AG10803 (cell line): ENCODE data around the gene NUDT22.

ENCODE experiments used
- DNase-seq: peaks from one replicate; pipeline ENCODE4 v3.0.0; 2010; ENCODE audit warnings: low read depth
- H3K4me3 ChIP-seq: 2 replicates; pipeline ENCODE4 v1.5.1; 2011; ENCODE audit warnings: mild to moderate bottlenecking, low read length, control low read depth
- TF ChIP-seq, protein P1 (sequence below): conservative IDR thresholded peaks from 2 replicates; pipeline ENCODE4 v1.5.1; 2011; ENCODE audit warnings: mild to moderate bottlenecking, low read length, control low read depth, inconsistent platforms

The NUDT22 gene

DNA sequence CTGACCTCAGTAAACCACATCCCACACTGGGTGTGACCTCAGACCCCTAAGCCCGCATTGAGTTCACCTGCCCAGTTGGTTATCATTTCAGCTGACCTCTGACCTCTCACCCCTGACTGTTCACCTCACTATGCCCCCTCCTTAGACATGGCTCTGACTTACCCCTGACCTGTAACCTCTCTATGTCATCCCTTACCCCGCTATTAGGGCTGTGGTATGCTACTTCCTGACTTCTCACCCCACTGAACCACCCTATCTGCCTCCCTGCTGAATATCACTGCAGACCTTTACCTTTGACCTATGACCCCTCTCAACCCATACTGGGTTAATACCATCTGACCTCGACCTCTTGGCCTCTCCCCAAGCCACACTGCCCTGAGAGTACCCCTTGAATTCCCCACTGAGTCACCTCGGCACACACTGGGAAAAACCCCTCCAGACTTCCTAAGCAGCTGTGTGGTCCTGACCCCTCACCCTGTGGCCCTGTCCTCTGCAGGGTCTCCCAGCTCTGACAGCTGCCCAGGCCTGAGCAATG lies 33.5 kb downstream of the NUDT22 start:
- DNase-seq: no peak
- TF ChIP-seq, protein P1, sequence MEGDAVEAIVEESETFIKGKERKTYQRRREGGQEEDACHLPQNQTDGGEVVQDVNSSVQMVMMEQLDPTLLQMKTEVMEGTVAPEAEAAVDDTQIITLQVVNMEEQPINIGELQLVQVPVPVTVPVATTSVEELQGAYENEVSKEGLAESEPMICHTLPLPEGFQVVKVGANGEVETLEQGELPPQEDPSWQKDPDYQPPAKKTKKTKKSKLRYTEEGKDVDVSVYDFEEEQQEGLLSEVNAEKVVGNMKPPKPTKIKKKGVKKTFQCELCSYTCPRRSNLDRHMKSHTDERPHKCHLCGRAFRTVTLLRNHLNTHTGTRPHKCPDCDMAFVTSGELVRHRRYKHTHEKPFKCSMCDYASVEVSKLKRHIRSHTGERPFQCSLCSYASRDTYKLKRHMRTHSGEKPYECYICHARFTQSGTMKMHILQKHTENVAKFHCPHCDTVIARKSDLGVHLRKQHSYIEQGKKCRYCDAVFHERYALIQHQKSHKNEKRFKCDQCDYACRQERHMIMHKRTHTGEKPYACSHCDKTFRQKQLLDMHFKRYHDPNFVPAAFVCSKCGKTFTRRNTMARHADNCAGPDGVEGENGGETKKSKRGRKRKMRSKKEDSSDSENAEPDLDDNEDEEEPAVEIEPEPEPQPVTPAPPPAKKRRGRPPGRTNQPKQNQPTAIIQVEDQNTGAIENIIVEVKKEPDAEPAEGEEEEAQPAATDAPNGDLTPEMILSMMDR: no peak
- H3K4me3 ChIP-seq: no peak overlapping the region

GRCh38 chr11:64260147-64260708 lies 34.2 kb downstream of the NUDT22 start:
- H3K4me3 ChIP-seq: no peak overlapping the region
- DNase-seq: no peak
- TF ChIP-seq, protein P1: no peak

DNA sequence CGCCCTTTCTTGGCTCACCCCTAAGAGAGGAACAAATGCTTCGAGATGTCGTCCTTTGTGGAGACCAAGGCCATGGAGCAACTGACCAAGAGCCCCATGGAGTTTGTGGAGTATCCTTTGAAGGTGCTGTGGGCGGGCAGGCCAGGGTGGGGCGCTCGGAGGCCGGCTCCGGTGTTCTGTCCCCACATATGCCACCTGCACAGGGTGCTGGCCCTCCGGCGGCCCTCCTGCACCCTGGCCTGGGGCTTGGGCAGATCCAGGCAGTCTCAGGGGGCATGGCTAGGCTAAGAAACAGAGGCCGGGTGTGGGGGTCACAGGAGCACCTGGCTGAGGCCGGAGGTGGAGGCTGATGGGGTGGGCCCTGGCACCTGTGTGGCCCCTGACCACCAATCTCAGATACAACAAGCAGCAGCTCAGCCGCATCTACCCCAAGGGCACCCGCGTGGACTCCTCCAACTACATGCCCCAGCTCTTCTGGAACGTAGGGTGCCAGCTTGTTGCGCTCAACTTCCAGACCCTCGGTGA lies 35.5 kb downstream of the NUDT22 start:
- TF ChIP-seq, protein P1: no peak
- DNase-seq: no peak
- no peak overlapping the region for H3K4me3 ChIP-seq

DNA sequence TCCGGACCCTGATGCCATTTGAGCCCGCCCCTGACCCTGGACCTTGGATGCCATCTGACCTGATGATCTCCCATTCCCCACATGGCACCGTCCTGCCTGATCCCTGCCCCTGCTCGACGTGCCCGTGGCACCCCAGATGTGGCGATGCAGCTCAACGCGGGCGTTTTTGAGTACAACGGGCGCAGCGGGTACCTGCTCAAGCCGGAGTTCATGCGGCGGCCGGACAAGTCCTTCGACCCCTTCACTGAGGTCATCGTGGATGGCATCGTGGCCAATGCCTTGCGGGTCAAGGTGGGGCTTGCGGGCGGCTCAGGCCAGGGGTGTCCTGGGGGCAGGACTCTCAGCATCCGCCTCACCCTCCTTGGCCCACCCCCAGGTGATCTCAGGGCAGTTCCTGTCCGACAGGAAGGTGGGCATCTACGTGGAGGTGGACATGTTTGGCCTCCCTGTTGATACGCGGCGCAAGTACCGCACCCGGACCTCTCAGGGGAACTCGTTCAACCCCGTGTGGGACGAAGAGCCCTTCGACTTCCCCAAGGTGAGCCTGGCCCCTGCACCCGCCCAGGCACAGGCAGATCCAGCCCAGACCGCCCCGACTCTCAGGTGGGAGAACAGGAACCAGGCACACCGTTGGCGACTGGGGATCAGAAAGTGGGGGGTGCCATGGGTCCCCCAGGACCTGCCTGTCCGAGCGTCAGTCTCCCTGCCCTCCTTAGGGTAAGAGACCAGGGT lies 36.4 kb downstream of the NUDT22 start:
- H3K4me3 ChIP-seq: no peak overlapping the region
- TF ChIP-seq, protein P1: no peak
- no peak for DNase-seq

DNA sequence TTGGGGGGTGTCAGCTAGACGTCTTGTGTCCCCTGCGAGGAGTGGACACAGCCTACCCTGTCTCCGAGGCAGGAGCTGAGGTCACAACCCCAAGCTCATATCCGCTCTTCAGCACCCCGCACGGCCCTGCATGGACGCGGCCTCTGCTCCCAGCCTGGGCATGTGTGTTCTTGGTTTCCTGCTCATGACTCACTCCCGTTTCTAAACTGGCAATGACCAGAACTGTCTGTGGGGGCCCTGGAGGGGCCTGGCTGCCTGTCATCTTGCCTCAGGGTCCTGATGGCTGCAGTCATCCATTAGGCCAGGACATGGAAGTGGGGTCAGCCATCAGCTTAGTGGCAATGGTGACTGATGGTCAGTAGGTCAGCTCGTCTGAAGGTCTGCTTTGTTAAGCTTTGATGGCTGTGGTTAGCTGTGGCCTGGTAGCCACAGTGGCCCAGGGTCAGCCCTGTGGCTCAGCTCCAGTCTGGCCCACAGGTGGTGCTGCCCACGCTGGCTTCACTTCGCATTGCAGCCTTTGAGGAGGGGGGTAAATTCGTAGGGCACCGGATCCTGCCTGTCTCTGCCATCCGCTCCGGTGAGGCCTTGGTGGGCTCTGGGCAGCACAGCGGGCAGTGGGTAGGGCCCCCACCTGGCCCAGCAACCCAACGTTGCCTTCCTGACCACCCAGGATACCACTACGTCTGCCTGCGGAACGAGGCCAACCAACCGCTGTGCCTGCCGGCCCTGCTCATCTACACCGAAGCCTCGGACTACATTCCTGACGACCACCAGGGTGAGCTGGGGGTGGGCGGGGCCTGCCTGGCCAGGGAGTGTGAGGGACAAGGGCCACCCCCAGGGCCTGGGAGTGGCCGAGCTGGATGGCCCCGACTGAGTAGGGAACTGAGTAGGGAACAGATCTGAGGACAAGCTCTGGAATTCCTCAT lies 37.2 kb downstream of the NUDT22 start:
- peak; percentile 16 for DNase-seq
- TF ChIP-seq, protein P1: no peak
- H3K4me3 ChIP-seq: no peak overlapping the region

DNA sequence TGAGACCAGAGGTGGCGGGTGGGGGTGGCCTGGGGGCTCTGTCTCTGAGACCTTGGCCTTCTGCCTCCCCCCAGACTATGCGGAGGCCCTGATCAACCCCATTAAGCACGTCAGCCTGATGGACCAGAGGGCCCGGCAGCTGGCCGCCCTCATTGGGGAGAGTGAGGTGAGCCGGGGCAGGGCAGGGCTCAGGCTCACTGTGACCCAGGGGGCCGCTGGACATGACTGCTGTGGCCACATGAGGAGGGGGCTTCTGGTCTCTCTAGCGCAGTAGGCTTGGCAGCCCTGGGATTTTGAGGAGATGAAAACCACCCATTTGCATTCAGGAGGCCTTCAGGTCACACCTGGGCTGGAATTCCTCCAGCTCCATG lies 37.9 kb downstream of the NUDT22 start:
- no peak overlapping the region for H3K4me3 ChIP-seq
- DNase-seq: no peak
- TF ChIP-seq, protein P1: no peak
